ENCODE measurements around the gene CHKA. TPM values are rescaled to one million over a fixed set of nuclear protein-coding genes. Genes with fewer than 3 reads are reported as not detected.

CHKA gene
- total and polyA plus RNA-seq, 8 donors = 36.8 to 106 (median 82.8) TPM

- DNase-seq (peak in 1 of 4 donors; percentile 41), ATAC-seq (no peak)
- Histone ChIP-seq H3K9me3 (no peaks in the 10 kb centered on the region), H3K36me3 (peaks cover 0 to 21% of the 10 kb centered on the region in 2 donors), H3K4me3 (no peak overlapping the region), H3K27ac (peak overlapping the region in 1 of 2 donors; percentile 98), H3K27me3 (no peaks in the 10 kb centered on the region), H3K4me1 (peaks cover 29 to 69% of the 10 kb centered on the region in 2 donors)
- intact Hi-C loops (cut with DNase I) = no loop called here
- TF ChIP-seq CTCF (IDR thresholded peaks at IDR 0.05) = no peak
Observed at GRCh38 chr11:68035266-68035876, 85.8 kb downstream of the CHKA start.

GRCh38 chr11:68033708-68034045 lies 87.5 kb downstream of the CHKA start:
- ATAC-seq = no peak
- Histone ChIP-seq H3K9me3 (no peaks in the 10 kb centered on the region), H3K4me1 (peaks cover 23 to 66% of the 10 kb centered on the region in 2 donors), H3K4me3 (no peak overlapping the region), H3K27me3 (no peaks in the 10 kb centered on the region), H3K27ac (no peak overlapping the region), H3K36me3 (peaks cover 0 to 21% of the 10 kb centered on the region in 2 donors)
- no peak for TF ChIP-seq CTCF (IDR thresholded peaks at IDR 0.05)
- intact Hi-C loops (cut with DNase I) = no loop called here
- peak in 1 of 4 donors; percentile 64 for DNase-seq

- DNase-seq (peak in 1 of 4 donors; percentile 78), ATAC-seq (no peak)
- no peak for TF ChIP-seq CTCF (IDR thresholded peaks at IDR 0.05)
- H3K9me3 ChIP-seq = no peaks in the 10 kb centered on the region
- H3K4me1 ChIP-seq = peaks cover 18 to 61% of the 10 kb centered on the region in 2 donors
- H3K4me3 ChIP-seq = no peak overlapping the region
- H3K27ac ChIP-seq = no peak overlapping the region
- H3K36me3 ChIP-seq = peaks cover 0 to 25% of the 10 kb centered on the region in 2 donors
- intact Hi-C loops (cut with DNase I) = no loop called here
- no peaks in the 10 kb centered on the region for H3K27me3 ChIP-seq
Observed at GRCh38 chr11:68032997-68033707, 88.0 kb downstream of the CHKA start.

- no peak overlapping the region for H3K27ac ChIP-seq
Observed at GRCh38 chr11:68032003-68032402, 89.2 kb downstream of the CHKA start.

More at GRCh38 chr11:68032003-68032402, 89.2 kb downstream of the CHKA start:
- peaks cover 9 to 49% of the 10 kb centered on the region in 2 donors for H3K4me1 ChIP-seq
- intact Hi-C loops (cut with DNase I) = no loop called here
- ATAC-seq (no peak), DNase-seq (no peak)
- no peak for TF ChIP-seq CTCF (IDR thresholded peaks at IDR 0.05)
- H3K9me3 ChIP-seq = no peaks in the 10 kb centered on the region
- peak overlapping the region in 1 of 2 donors; percentile 82 for H3K4me3 ChIP-seq
- H3K27me3 ChIP-seq = no peaks in the 10 kb centered on the region
- peaks cover 0 to 36% of the 10 kb centered on the region in 2 donors for H3K36me3 ChIP-seq
